IMR-90 (cell line): ENCODE measurements around the gene COL24A1. TPM values are rescaled to one million over a fixed set of nuclear protein-coding genes. Genes with fewer than 3 reads are reported as not detected.

Source experiments
- ATAC-seq: fragments of 200-7000 bp; cut with Tn5 transposase; 2 replicates; pipeline ENCODE4 v1.9.1; 2020; ENCODE audit warnings: low read depth, mild to moderate bottlenecking, moderate library complexity
- BruUV-seq: library from RNA; stranded (reverse); fragments of 400-500 nt; replicated peaks from 2 replicates; lab custom pipeline; 2021; lab: Mats Ljungman, UMichigan
- CTCF ChIA-PET: fragments of 300-600 bp; formaldehyde crosslinking; extraction: SDS; loops from one replicate; lab custom pipeline; 2021; ENCODE audit warnings: antibody characterized with exemption; lab: Yijun Ruan, JAX
- POLR2A ChIA-PET: fragments of 300-600 bp; sonication (Branson Sonifier 250); formaldehyde crosslinking; loops from one replicate; lab custom pipeline; 2022; ENCODE audit warnings: antibody characterized with exemption; ENCODE audit not compliant: unreplicated experiment; lab: Charles Lee
- DNase-seq: peaks from one replicate; pipeline ENCODE4 v3.0.0; 2013
- H2AFZ ChIP-seq: replicated peaks from 2 replicates; pipeline ENCODE3; 2013; ENCODE audit warnings: low read length, mild to moderate bottlenecking; ENCODE audit not compliant: poor library complexity
- H2AK5ac ChIP-seq: 2 replicates; pipeline ENCODE4 v1.6.1; 2013; ENCODE audit warnings: low read depth, low read length, inconsistent platforms
- H2AK9ac ChIP-seq: replicated peaks from 2 replicates; pipeline ENCODE3; 2013; ENCODE audit warnings: mild to moderate bottlenecking, low read depth, low read length, moderate library complexity; ENCODE audit not compliant: poor library complexity
- H2BK120ac ChIP-seq: 2 replicates; pipeline ENCODE4 v1.6.1; 2013; ENCODE audit warnings: low read depth, low read length, inconsistent platforms
- H2BK15ac ChIP-seq: 3 replicates; pipeline ENCODE4 v1.6.1; 2013; ENCODE audit warnings: low read depth, low read length, inconsistent platforms
- H2BK20ac ChIP-seq: 2 replicates; pipeline ENCODE4 v1.6.1; 2013; ENCODE audit warnings: low read depth, mild to moderate bottlenecking, inconsistent platforms, low read length, moderate library complexity
- H2BK5ac ChIP-seq: 2 replicates; pipeline ENCODE4 v1.6.1; 2013; ENCODE audit warnings: mild to moderate bottlenecking, low read depth, low read length, inconsistent platforms; ENCODE audit not compliant: poor library complexity, severe bottlenecking
- H3K14ac ChIP-seq: replicated peaks from 2 replicates; pipeline ENCODE4 v1.6.1; 2013; ENCODE audit warnings: low read depth, low read length, inconsistent platforms
- H3K18ac ChIP-seq: 2 replicates; pipeline ENCODE4 v1.6.1; 2013; ENCODE audit warnings: low read depth, low read length, control low read depth
- H3K23ac ChIP-seq: 2 replicates; pipeline ENCODE4 v1.6.1; 2013; ENCODE audit warnings: low read depth, low read length, inconsistent platforms
- H3K27ac ChIP-seq: 2 replicates; pipeline ENCODE4 v1.5.1; 2013; ENCODE audit warnings: mild to moderate bottlenecking, control low read depth, low read length; ENCODE audit not compliant: insufficient read depth
- H3K27me3 ChIP-seq: 2 replicates; pipeline ENCODE4 v1.6.1; 2013; ENCODE audit warnings: low read length; ENCODE audit not compliant: control insufficient read depth, insufficient read depth
- H3K36me3 ChIP-seq: 2 replicates; pipeline ENCODE4 v1.6.1; 2013; ENCODE audit warnings: low read length, mixed read lengths; ENCODE audit not compliant: control insufficient read depth, insufficient read depth
- H3K4ac ChIP-seq: 2 replicates; pipeline ENCODE4 v1.6.1; 2013; ENCODE audit warnings: low read depth, low read length, inconsistent platforms
- H3K4me1 ChIP-seq: 2 replicates; pipeline ENCODE4 v1.6.1; 2013; ENCODE audit warnings: low read length, mixed read lengths; ENCODE audit not compliant: control insufficient read depth, insufficient read depth
- H3K4me2 ChIP-seq: 2 replicates; pipeline ENCODE4 v1.6.1; 2013; ENCODE audit warnings: low read depth, mild to moderate bottlenecking, control low read depth, low read length, moderate library complexity
- H3K4me3 ChIP-seq: 2 replicates; pipeline ENCODE4 v1.5.1; 2013; ENCODE audit warnings: low read depth, mild to moderate bottlenecking, control low read depth, low read length, moderate library complexity; ENCODE audit not compliant: insufficient read depth
- H3K56ac ChIP-seq: 2 replicates; pipeline ENCODE4 v1.6.1; 2013; ENCODE audit warnings: low read length, inconsistent platforms; ENCODE audit not compliant: insufficient read depth; ENCODE audit errors: extremely low read depth
- H3K79me1 ChIP-seq, 2 experiments: 2 replicates each; pipeline ENCODE4 v1.6.1; 2013; ENCODE audit warnings: low read length in 2 of 2, inconsistent platforms in 1 of 2, low read depth in 1 of 2
- H3K9ac ChIP-seq: 2 replicates; pipeline ENCODE4 v1.6.1; 2013; ENCODE audit warnings: low read depth, low read length, control low read depth
- H3K9me1 ChIP-seq: 2 replicates; pipeline ENCODE4 v1.6.1; 2013; ENCODE audit warnings: low read length, inconsistent platforms; ENCODE audit not compliant: insufficient read depth
- H3K9me3 ChIP-seq: 2 replicates; pipeline ENCODE4 v1.6.1; 2013; ENCODE audit warnings: low read length; ENCODE audit not compliant: control insufficient read depth, insufficient read depth
- H4K20me1 ChIP-seq: 2 replicates; pipeline ENCODE4 v1.6.1; 2013; ENCODE audit warnings: low read length, inconsistent platforms; ENCODE audit not compliant: insufficient read depth
- H4K5ac ChIP-seq: 2 replicates; pipeline ENCODE4 v1.6.1; 2013; ENCODE audit warnings: mild to moderate bottlenecking, low read depth, low read length, control low read depth
- H4K8ac ChIP-seq, 2 experiments: 2 replicates each; pipeline ENCODE4 v1.6.1; 2013; ENCODE audit warnings: low read depth in 2 of 2, low read length in 2 of 2, control low read depth in 1 of 2, inconsistent platforms in 1 of 2
- H4K91ac ChIP-seq: 2 replicates; pipeline ENCODE4 v1.6.1; 2013; ENCODE audit warnings: low read depth, low read length, inconsistent platforms; ENCODE audit not compliant: insufficient read depth
- CEBPB ChIP-seq: IDR thresholded peaks from 2 replicates; pipeline ENCODE4 v1.6.1; 2012; ENCODE audit warnings: low read depth, low read length, improper control_type of control experiment
- CHD1 ChIP-seq: IDR thresholded peaks from 2 replicates; pipeline ENCODE4 v1.6.1; 2012; ENCODE audit warnings: low read depth, low read length, improper control_type of control experiment
- ELK1 ChIP-seq: fragments of 150-350 bp; IDR thresholded peaks from 2 replicates; pipeline ENCODE4 v1.6.1; 2016; ENCODE audit warnings: low read depth, mild to moderate bottlenecking, low read length, moderate library complexity, borderline replicate concordance
- MAFK ChIP-seq: IDR thresholded peaks from 2 replicates; pipeline ENCODE4 v1.6.1; 2012; ENCODE audit warnings: low read depth, low read length, improper control_type of control experiment
- MAZ ChIP-seq: IDR thresholded peaks from 2 replicates; pipeline ENCODE4 v1.6.1; 2012; ENCODE audit warnings: low read depth, mild to moderate bottlenecking, low read length, improper control_type of control experiment, moderate library complexity, borderline replicate concordance
- MXI1 ChIP-seq: IDR thresholded peaks from 2 replicates; pipeline ENCODE4 v1.6.1; 2012; ENCODE audit warnings: low read depth, mild to moderate bottlenecking, low read length, moderate library complexity, borderline replicate concordance
- RAD21 ChIP-seq: IDR thresholded peaks from 2 replicates; pipeline ENCODE4 v1.6.1; 2012; ENCODE audit warnings: low read length, improper control_type of control experiment
- RCOR1 ChIP-seq: IDR thresholded peaks from 2 replicates; pipeline ENCODE4 v1.6.1; 2012; ENCODE audit warnings: mild to moderate bottlenecking, low read length, improper control_type of control experiment; ENCODE audit not compliant: insufficient replicate concordance
- RFX5 ChIP-seq: IDR thresholded peaks from 2 replicates; pipeline ENCODE4 v1.8.0; 2012; ENCODE audit warnings: low read depth, mild to moderate bottlenecking, low read length, moderate library complexity
- SMC3 ChIP-seq: fragments of 150-350 bp; IDR thresholded peaks from 2 replicates; pipeline ENCODE4 v1.6.1; 2016; ENCODE audit warnings: low read depth, mild to moderate bottlenecking, antibody characterized with exemption, low read length, moderate library complexity
- dilution Hi-C: fragments of 300-500 bp; cut with HindIII; formaldehyde crosslinking; loops from one replicate; pipeline ENCODE4 v1.14.3; 2018; ENCODE audit warnings: low sequenced_read_pairs; ENCODE audit not compliant: unreplicated experiment
- in situ Hi-C: fragments of 300-500 bp; cut with MboI; formaldehyde crosslinking; loops from 3 replicates; pipeline ENCODE4 v1.14.3; 2019; ENCODE audit warnings: low sequenced_read_pairs, inconsistent platforms, mixed read lengths
- intact Hi-C: fragments of 100-400 bp; cut with micrococcal nuclease; formaldehyde crosslinking; loops from 2 replicates; pipeline ENCODE4 v1.10.0; 2022
- polyA plus RNA-seq, 3 experiments: library from polyadenylated mRNA; depleted of rRNA; stranded (reverse); fragments of >200 nt; gene quantifications; 2 replicates each; pipeline ENCODE4 v1.2.3, GENCODE V29; 2012; ENCODE audit warnings: low replicate concordance in 1 of 3
- total RNA-seq: library from RNA; depleted of rRNA; stranded (reverse); fragments of >200 nt; gene quantifications from 2 replicates; pipeline ENCODE4 v1.2.3, GENCODE V29; 2012

Gene COL24A1
- total and polyA plus RNA-seq, 2 of the 4 experiments (the other 2 are of a cell fraction): 1.4 to 2.2 TPM

- Histone ChIP-seq H3K9me1 (no peaks in the 10 kb centered on the region), H3K23ac (no peak overlapping the region), H2BK15ac (no peak overlapping the region), H3K79me1 (no peaks in the 10 kb centered on the region), H3K4ac (no peak overlapping the region), H3K18ac (no peak overlapping the region), H2AFZ (no peak overlapping the region), H2AK9ac (no peak overlapping the region), H3K9ac (no peak overlapping the region), H3K36me3 (no peaks in the 10 kb centered on the region), H3K27ac (peak overlapping the region; percentile 40; the same call in 1 of the 2 replicates), H4K91ac (no peak overlapping the region), H3K27me3 (no peaks in the 10 kb centered on the region), H3K4me2 (no peak overlapping the region), H2BK120ac (no peak overlapping the region), H4K20me1 (no peaks in the 10 kb centered on the region), H3K4me1 (no peaks in the 10 kb centered on the region), H2AK5ac (no peak overlapping the region), H4K5ac (no peak overlapping the region), H3K56ac (no peak overlapping the region), H2BK5ac (no peak overlapping the region), H3K4me3 (no peak overlapping the region), H3K14ac (no peak overlapping the region), H2BK20ac (no peak overlapping the region), H3K9me3 (no peaks in the 10 kb centered on the region), H4K8ac (no peak overlapping the region)
- CTCF ChIA-PET: interaction anchor here (0.7 kb wide), 1 partner anchor 11 kb away, joined by 3 read pairs; no protein-coding TSS in a partner anchor
- POLR2A ChIA-PET: no interaction called here
- dilution Hi-C loops: no loop called here
- BruUV-seq: no TSS peak
- no peak for TF ChIP-seq RAD21
- no peak for TF ChIP-seq RFX5
- TF ChIP-seq MAZ: no peak
- TF ChIP-seq MAFK: no peak
- TF ChIP-seq CHD1: no peak
- TF ChIP-seq SMC3: no peak
- no peak for TF ChIP-seq RCOR1
- no peak for TF ChIP-seq ELK1
- no peak for TF ChIP-seq MXI1
- TF ChIP-seq CEBPB: no peak
- in situ Hi-C loops: no loop called here
- ATAC-seq (peak; percentile 24; the same call in 1 of the 2 replicates), DNase-seq (peak; percentile 31)
- intact Hi-C loops: no loop called here
Measured at GRCh38 chr1:85934516-85934915, 222.1 kb downstream of the COL24A1 start.
